ENCODE results near the gene KIF16B.

GRCh38 chr20:16485401-16485800, 87.8 kb downstream of the KIF16B start:
- TF ChIP-seq SIN3A (IDR thresholded peaks at IDR 0.05; ENCODE audit: borderline replicate concordance, insufficient read depth, low read length) (no peak), TAF1 (IDR thresholded peaks at IDR 0.05; ENCODE audit: borderline replicate concordance, insufficient read depth, low read length) (no peak)
